Measurements from ENCODE around the gene BACH2.

Gene BACH2

GRCh38 chr6:90019216-90019615 is 277.4 kb downstream of the BACH2 start:
- DNase-seq, result no peak

GRCh38 chr6:90015883-90016282 is 280.8 kb downstream of the BACH2 start:
- DNase-seq, result no peak

GRCh38 chr6:90008908-90009501 is 287.6 kb downstream of the BACH2 start:
- no peak for DNase-seq

DNA sequence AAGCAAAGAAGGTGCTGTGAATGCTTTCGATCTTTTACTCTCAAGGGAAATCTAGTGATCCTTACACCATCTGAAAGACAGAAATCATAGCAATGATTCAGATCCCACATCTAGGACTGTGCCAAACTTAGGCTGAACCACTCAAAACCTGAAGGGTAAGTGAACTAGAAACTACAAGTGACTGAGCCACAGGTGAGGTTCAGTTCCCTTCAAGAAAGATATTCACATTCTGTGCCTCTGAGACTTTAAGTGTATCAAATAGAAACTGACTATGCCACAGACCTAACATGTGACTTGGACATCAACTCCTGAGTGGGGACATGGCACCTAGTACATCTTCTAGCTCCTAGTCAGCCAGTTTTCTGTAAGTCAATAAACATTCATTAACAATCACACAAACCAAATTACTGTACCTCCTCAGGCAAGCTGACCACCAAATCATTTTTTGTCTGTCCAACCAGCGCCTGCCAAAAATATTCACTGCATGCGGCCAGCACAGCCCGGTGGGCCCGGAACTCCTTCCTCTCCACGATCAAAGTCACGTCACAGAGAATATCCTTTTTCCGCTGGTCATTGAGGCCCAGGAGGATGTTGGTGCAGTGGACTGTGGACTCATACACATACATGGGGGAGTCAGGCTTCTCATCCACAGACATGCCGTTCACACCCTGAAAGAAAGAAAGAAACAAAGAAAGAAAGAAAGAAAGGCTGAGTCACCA is 288.3 kb downstream of the BACH2 start:
- DNase-seq, result no peak

- DNase-seq, result no peak
Measured at GRCh38 chr6:90005048-90005827, 291.4 kb downstream of the BACH2 start.

DNA sequence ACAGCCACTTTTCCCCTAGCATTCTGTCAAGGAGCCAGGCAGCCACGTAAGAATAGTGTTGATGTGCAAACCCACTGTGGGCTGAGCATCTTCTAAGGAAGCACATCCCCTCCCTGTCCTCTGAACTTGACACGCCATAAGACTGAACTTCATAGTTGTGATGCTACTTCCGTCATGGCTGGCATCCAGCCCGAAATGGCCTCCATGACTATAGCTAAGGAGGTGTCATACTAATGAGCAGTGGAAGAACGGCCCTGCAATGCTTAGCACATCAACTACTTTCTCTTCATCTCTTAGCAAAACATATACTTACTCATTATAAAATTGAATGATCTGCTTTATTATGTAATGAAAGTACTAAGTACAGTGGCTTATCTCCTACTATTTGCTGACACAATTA is 292.1 kb downstream of the BACH2 start:
- DNase-seq, result no peak

DNA sequence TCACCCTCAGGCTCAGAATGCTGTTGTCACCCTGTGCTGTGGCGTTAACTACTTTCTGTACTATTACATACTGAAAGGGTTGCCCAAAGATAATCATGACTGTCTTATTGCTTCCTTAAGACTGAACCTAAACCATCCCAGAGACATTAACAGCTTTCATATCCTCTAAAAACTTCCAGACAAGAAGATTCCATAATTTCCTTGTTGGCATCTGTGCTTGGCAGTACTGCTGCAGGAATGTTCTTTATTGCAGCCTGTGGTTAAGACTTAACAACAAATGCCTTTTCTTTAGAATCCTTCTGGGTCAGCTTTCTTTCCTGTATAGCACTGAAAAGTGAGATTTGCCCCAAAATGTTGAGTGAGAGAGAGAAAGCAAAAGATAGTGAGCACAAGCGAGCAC is 292.7 kb downstream of the BACH2 start:
- DNase-seq, result no peak

DNA sequence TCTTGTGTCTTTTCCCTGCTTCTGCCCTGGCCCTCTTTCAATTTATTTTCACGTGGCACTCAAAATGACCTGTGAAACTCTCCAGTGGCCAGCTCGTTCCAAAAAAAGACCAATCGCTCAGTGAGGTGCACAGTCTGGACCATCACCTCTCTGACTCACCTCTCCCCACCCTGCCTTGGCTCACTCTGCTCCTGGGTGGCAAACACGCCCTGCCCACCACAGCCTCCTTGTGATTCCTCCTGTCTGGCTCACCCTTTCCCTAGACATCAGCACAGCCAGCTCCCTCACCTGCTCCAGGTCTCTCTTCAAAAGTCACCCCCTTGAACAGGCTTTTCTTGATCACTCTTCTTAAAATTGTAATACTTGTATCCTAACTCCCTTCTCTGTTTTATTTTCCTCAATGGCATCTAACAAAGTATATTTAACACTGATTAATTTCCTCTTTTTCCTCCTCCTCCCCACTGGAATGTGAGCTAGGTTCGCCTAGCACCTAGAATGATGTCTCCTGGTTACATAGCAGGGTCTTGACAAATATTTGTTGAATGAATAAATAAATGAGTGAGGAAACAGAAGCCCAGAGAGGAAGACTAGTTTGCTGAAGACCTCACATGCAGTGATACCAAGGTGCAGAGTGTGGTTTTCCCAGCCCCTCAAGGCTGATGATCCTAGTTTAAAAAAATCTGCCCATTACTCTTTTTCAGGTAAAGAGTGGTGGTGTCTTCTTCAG is 293.4 kb downstream of the BACH2 start:
- DNase-seq, result no peak

DNA sequence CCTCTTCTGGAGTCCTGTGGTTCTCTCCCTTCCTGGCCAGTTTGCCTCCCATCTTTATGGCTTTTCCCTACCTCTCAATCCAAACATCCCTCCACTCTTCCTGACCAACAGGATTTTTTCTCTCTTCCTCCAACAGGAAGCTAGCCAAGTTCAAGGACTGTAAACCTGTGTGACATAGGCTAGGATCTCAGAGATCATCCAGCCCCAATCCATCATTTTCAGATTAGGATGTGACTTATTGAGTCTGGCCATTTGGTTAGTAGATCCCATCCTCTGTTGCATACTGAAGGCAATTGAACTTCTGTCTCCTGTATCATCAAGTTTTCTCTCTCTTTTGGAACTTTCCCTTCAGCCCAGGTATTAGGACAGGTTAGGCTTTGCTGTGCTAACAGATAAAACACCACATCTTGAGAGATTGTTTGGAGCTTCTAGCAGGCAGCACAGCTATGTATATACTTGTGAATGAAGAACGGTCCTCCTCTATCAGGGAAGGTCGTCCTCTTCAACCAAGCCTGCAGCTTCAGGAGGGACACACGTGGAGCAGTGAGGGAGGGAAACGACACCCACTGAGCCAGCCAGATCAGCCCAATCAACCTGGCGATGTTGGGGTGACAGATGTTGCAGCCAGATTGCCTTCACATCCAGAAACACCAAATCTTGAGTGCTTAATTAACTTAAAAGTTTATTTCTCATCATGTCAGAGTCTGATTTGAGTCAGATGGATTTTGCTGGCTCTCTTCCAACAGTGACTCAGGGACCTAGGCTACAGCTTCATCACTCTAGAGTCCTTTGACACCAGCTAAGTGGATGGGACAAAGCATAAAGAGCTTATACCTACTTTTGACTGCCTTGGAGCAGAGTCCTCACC is 295.5 kb downstream of the BACH2 start:
- DNase-seq, result no peak

DNA sequence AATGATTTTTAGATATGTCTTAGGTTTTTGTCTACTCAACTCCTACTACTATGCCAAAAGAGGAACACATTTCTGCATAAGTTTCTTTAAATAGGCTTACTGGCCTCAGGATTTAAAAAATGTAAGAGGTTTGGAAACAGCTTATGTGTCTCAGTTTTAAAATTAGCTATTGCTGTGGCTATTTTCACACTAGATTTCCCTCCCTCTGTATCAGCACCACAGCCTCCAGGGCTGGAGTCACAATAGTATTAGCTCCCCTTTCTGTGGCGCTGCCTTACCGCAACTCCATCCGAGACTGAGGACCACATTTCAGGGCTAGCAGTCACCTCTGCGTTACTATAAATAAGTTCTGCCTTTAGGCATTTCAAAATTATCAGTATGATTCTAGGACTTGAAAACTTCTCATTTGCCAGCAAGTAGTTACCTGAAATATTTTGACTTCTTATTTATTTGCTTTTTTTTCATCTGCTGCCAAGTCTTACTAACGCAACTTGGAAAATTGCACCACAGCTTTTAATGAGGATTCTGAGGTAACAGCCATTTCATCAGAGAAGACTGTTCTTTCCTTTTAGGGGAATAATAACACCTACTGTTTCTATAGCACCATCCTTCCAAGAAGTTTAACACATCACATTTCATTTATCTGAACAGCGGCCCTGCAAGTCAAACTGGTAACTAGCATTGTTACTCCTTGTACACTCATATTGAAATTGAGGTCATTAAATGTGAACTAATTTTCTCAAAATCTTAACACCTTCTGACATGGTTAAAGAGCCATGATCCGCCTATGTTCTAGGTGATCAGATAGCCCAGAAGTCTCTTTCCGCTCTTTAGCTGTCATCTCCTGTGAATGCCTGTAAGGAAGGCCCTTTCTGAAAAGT is 296.5 kb downstream of the BACH2 start:
- DNase-seq, result no peak

DNA sequence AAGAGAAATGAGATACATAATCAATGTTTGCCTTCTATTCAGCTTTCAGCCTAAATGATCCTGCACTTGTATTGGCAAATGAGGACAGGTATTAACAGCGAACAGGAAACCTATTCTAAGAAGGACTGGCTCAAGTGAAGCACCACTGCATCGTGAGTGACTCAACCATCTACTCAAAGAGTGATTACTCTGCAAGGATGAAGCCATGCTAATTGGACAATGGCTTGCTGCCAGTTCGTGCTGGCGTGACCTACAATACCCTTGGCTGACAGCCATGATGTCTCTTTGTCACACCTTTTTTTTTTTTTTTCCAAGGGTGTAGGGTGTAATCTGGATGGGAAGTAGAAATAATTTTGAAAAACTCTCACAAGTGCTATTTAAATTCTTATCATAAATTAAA is 297.5 kb downstream of the BACH2 start:
- DNase-seq, result no peak

GRCh38 chr6:89997456-89998445 is 298.9 kb downstream of the BACH2 start:
- peak; percentile 74 for DNase-seq

DNA sequence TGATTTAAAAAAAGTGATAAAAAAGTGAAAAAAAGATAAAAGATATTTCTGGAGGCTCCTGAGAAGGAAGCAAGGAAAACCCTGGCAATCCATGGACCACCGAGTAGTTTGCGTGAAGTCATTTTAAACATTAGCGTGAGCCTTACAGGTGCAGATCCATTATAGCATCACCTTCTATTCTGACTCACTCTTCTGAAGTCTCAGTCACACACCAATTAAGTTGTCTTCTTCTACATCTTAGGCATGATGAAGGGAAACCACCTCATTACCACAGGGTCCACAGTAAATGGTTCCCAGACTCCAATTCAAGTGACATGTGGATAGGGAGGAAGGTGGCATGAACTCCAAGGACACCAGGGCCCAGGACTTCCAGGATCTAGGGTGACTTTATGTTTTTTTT is 303.2 kb downstream of the BACH2 start:
- DNase-seq, result no peak

DNA sequence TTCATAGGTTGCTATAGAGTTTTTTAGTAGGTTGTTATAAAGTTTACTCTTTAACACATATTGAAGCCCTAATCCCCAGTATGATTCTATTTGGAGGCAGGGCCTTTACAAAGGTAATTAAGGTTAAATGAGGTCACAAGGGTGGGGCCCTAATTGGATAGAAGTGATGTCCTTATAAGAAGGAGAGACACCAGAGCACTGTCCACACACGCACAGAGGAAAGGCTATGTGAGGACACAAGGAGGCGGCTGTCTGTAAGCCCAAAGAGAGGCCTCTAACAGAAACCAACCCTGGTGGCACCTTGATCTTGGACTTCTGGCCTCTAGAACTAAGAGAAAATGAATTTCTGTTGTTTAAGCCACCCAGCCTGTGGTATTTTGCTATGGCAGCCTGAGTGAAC is 303.8 kb downstream of the BACH2 start:
- DNase-seq, result no peak

DNA sequence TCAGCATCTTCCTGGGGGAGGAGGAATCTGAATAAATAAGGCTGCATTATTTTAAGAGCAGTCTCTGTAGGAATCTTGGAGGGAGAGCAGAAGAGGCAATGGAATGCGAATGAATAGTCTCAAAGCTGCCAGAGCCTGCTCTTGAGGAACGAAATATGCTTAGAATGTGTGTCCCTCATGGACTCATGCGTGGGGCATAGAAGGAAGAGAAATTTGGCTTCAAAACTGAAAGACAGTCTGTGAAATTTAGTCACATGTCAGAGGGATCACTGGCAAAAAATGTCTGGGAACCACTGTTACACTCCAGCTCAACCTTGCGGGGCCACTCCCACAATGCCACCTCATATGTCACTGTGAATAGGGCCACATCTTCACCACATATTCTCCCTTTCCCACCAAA is 306.9 kb downstream of the BACH2 start:
- no peak for DNase-seq

DNA sequence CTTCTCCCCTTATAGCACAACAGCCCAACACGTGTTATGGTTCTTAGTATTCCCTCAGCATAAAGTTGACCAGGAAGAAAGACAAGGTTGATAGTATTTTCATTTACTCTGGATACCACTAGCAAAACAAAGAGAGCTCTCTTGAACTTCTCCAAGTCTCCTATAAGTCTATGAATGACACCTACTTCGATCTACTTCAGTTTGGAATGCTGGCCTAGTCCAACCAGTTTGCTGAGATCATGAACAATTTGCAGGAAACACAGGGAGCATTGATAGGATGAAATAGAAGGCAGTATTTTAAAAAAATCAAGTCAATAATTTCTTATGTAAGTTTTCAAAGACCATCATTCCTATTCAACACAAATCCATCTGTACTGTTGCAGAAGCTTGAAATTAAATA is 308.8 kb downstream of the BACH2 start:
- DNase-seq, result no peak

GRCh38 chr6:89987140-89987539 is 309.5 kb downstream of the BACH2 start:
- DNase-seq, result no peak

GRCh38 chr6:89986650-89987074 is 310.0 kb downstream of the BACH2 start:
- no peak for DNase-seq

DNA sequence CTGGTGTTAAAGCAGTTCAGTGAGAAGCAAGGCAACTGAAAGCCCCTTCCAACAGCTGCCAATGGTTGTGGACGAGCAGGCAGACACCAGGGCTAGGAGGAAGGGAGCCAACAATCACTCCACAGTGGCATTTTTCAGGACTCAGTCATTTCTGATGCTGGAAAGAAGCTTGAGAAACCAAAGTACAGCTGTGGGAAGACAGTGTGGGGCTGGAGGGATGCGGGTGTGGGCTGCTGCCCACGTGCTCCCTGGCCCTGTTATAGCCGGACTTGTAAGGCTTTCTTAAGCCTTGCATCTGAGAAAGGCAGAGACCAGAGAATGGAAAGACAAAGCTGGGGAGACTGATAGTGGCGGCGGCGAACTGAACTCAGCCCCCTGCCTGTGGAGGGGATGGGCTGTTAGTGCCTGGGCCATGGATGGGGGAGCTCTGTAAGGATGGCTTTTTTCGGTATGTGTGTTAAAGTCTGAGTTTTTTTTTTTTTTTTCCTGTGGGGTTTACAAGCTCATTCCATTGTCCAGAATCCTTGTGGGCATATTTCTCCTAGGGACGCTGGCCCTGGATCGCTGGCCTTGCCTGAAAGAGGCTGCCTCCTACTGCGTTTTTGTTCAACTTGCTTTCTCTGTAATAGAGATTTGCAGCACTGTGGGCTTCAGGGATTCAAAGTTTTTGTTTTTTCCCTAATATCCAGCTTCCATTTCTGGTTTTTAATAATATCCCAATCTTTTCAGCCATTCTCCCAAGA is 310.7 kb downstream of the BACH2 start:
- DNase-seq, result peak; percentile 62
